ENCODE results near the gene PDE8A. TPM values are rescaled to one million over a fixed set of nuclear protein-coding genes. Genes with fewer than 3 reads are reported as not detected.

The PDE8A gene
- total RNA-seq = 10 to 100 TPM; 34.8 to 41.3 TPM

GRCh38 chr15:84981711-84982300 lies at the start of gene PDE8A:
Gene PDE8A, plus strand, starts transcription at chr15:84981856. Its CDS starts 307 bp downstream, at chr15:84982163.

Small RNA genes within 50 kb of the gene (small RNA-seq; reads per million reads assigned to genes)
- gene AC044860.2 = 0 reads per million in 2 donors
- gene RNU6-339P = 0 to 0.06 reads per million in 2 donors
- gene RNU6-796P = 0 reads per million in 2 donors

Other genes with a start within 250 kb of the PDE8A start
- gene ZNF592, start 233.3 kb upstream of the PDE8A start, total RNA-seq = 10 to 100 TPM in 1 of 2 donors, 1 to 10 TPM in 1; 8.7 to 10.7 TPM
- gene ALPK3, start 164.5 kb upstream of the PDE8A start, total RNA-seq = under 1 TPM; under 0.01 to 0.34 TPM
- not detected for gene SLC28A1, start 97.2 kb upstream of the PDE8A start, total RNA-seq